ENCODE data around the gene SELENOW.

Gene SELENOW

DNA sequence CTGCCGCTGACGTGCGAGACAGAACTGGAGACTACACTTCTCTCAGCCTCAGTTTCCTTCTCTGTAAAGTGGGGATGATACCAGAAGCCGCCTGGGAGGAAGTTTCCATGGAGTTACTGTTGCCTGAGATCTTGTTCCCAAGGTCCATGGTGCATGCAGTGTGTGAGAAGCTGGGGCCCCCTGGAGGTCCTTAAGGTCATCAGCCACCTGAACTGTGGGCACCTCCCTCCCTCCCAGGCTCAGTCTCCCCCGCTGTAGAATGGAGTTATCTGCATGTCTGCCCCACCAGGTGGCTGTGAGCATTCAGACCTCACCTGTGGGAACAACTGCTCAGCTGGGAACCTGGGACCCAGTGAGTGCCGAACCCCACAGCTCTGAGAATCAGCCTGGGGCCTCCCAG lies 45.9 kb downstream of the SELENOW start:
- no peak for DNase-seq (ENCODE audit: low spot score)

DNA sequence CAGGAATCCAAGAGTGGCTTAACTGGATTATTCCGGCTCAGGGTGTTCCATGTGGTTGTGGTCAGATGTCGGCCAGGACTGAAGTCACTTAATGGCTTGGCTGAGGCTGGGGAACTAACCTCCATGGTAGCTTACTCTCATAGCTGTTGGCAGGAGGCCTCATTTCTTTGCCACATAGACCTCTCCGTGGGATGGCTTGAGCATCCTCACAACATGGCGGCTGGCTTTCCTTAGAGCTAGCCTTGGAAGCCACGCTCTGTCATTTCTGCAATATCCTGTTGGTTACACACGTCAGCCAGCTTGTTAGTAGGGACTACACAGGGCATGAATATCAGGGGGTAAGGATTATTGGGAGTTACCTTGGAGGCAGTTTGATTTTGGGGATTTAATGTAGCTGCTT lies 48.3 kb downstream of the SELENOW start:
- no peak for DNase-seq (ENCODE audit: low spot score)

DNA sequence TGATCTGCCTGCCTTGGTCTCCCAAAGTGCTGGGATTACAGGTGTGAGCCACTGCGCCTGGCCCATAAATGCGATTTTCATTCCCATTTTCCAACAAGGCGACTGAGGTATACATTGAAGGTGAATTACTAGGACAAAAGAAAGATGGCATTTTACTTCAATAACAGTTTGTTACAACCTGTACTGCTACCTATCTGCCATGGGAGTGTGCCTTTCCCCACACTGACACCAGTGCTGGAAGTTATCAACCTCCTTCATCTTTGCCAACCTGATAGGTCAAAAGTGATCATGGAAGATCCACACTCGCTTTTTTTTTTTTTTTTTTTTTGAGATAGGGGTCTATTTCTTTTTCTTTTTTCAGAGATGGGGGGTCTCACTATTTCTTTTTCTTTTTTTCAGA lies 54.2 kb downstream of the SELENOW start:
- DNase-seq (ENCODE audit: low spot score): no peak

All from D341Med (cell line).